Skeletal muscle cell (primary cell): Measurements from ENCODE around the gene C6orf132.

Experiments
- DNase-seq: peaks from one replicate; pipeline ENCODE4 v3.0.0-alpha.2; 2010; ENCODE audit warnings: low read depth
- H3K4me3 ChIP-seq: 2 replicates; pipeline ENCODE4 v1.5.1; 2011; ENCODE audit warnings: low read depth, mild to moderate bottlenecking, control low read depth, low read length, moderate library complexity

Gene C6orf132

DNA sequence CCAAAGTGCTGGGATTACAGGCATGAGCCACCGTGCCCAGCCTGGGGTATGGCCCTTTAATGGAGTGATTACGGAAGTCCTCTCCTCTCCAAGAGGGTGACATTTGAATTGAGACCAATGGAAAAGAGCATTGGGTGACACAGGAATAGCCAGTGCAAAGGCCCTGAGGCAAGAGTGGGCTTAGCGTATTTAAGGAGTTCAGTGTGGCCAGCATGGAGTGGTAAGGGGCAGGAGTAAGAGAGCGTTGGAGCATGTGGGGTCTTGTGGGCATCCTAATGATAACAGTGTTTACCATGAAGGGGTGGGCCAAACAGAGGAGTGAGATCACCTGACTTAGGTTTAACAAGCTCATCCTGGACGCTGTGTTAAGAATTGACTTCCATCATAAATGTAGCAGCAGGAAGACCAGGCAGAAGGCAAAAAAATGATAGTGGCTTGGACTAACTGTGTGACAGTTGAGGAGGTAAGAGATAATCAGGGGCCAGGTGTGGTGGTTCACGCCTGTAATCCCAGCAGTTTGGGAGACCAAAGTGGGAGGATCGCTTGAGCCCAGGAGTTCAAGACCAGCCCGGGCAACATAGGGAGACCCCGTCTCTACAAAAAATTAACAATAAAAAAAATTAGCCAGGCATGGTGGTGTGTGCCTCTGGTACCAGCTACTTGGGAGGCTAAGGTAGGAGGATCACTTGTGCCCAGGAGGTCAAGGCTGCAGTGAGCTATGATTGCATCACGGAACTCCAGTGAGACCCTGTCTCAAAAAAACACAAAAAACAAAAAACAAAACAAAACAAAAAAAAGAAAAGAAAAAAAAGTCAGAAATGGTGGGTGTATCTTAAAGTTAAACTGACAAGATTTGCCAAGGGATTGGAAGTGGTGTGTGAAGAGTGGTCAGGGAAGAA is 51.4 kb downstream of the C6orf132 start:
- H3K4me3 ChIP-seq = no peak overlapping the region
- no peak for DNase-seq

DNA sequence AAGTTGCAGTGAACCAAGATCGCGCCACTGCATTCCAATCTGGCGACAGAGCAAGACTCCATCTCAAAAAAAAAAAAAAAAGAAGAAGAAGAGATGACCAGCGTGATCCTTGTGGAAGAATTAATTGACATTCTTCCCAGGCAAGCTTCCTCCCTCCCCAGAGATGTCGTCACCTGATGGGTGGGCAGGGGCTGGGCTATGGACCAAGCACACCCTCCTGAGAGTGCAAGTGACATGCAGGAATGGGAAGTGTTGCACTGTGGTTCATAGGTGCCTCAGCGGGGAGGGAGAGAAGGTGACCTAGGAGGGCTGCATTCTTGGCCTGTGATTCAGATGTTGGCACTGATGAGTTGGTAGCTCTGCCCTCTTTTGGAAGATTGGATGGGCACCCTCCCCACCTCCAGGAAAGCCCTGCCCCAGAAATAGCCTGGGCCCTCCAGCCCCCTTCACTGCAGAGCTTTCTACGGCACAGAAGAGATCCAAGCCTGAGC is 54.3 kb downstream of the C6orf132 start:
- no peak overlapping the region for H3K4me3 ChIP-seq
- no peak for DNase-seq

DNA sequence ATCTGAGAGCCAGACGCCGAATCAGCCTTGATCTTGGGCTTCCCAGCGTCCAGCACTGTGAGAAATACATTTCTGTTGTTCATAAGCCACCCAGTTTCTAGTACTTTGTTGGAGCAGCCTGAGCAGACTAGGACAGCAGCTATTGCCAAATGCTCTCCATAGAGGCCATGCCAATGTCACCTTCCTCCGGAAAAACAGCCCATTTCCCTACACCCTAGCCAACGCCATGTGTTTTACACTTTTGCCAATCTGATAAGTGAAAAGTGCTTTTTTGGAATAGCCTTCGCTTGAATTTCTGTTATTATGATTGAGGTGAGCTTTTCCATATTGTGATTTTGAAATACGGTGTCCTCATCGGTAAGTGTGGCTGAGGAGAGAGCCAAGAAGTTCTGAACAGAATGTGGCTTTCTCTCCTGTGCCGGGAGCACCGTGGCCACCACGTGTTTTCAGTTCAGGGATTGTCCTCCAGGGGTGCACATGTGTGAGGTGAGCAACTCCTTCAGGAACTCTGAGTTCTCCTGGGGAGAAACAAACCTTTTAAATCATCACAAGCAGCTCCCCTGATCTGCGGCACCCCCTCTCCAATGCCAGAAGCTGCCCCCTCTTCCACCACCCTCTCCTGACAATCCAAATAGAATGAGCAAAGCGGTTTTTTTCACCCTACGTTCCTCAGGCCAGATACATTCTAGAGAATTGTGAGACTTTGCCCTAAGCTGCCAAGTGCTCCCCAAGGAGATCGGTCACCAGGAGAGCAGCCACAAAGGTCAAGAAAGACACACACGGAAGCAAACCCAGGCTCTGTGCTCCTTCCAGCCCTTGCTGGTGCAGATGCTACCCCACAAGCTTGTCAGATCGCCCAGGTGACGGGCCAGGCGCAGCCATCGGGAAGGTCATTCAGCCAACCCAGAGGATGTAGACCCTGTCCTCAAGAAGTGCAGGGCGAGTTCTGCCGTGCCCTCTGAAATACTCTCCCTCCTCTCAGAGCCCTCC is 56.1 kb downstream of the C6orf132 start:
- no peak for DNase-seq
- no peak overlapping the region for H3K4me3 ChIP-seq

DNA sequence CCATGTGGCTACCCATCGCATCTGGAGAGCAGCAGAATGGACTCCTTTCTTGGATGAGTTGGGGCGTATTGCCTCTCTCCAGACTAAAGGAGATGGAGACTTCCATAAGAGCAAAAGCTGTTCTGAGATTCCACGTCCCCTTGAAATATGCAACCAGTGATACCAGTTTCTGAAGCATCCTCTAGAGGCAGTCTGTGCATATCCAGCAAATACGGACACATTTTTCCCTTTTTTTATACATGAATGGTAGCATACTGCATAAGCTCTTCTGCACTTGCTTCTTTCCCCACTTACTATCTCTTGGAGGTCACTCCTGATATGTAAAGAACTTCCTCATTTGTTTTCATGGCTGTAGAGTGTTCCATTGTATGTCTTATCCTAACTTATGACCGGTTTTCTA is 57.5 kb downstream of the C6orf132 start:
- DNase-seq = no peak
- H3K4me3 ChIP-seq = no peak overlapping the region

DNA sequence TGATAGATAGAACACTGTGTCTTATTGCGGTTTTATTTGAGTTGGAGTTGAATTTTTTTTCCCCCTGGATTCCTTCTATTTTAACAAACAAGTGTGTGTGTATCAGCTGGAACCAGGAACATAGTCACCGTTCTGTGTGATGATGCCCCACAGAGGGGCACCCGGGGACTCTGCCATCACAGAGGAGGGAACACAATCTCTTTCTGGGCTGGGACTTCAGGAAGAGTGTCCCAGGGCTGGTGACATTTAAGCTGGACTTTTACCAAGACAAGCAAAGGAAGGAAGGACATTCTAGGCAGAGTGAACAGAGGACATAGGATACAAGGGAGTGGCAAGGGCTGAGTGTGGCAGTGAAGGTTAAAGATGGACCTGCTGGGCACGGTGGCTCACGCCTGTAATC is 58.9 kb downstream of the C6orf132 start:
- no peak overlapping the region for H3K4me3 ChIP-seq

DNA sequence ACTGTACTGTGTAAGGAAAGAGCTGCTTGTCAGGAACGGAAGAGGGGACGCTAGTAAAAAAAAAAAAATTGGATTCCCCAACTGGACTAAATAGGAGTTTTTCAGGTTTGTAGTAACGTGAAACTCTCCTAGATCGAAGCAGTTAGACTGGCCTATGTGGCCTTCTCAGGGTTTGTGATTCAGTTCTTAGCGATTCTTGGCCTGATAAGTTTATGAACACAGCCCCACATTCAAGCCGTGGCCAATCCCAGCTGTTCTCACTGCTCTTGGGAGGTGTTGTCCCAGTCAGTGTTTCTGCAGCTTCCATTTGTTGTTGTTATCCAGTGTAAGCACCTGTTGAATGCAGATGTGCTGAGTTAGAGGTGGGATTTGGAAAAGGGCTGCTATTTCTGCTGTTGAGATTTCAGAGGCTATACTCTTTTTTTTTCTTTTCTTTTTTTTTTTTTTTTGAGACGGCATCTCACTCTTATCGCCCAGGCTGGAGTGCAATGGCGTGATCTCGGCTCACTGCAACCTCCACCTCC is 62.4 kb downstream of the C6orf132 start:
- no peak for DNase-seq
- H3K4me3 ChIP-seq = no peak overlapping the region

More for the DNA sequence above, 58.9 kb downstream of the C6orf132 start:
- no peak for DNase-seq

DNA sequence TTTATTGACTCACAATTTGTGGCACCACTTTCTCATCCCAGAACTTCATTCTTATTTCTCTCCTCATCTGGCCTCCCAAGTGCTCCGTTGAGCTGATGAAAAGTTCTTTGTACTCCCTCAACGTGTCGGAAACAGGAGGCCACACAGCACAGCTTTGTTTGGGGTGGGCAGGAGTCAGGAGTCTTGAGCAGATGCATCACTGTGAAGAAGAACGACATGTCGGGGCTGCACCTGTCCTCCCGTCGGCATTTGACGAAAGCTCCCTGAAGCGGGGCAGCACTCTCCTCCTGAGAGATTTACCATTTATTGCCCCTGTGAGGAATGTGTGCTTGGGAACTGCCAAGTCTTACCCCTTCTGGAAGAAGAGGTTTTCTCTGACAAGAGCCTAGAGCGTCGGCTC is 64.0 kb downstream of the C6orf132 start:
- DNase-seq = no peak
- H3K4me3 ChIP-seq = no peak overlapping the region

DNA sequence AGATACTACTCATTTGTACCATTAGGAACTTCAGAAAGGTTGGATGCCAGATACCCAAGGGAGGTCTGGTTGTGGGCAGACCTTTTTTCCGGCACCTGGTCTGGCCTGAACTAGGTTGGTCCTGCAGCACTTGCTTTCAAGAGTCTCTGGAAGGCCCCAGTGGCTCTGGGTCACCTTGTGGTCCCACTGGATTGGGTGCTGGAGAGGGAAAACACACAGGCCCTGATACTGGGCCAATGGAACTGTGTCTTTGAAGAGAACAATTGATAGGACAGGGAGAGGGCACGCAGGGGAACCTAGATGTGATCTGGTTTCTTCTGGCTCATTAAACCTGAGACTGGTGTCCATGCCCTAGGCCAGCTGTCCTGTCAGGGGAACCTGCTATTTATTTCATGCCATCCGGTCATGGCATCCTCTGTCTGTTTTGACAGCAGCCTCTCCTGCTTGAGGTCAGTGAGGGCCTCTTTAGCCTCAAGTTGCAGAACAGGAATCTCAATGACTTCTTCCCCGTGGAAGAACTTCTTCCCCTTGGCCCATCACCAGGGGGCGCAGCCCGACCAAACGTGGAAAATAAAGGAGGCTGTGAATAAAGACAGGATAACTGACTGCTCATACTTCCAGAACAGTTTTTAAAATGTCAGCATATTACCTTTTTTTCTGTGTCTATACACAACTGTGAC is 67.1 kb downstream of the C6orf132 start:
- DNase-seq = no peak

DNA sequence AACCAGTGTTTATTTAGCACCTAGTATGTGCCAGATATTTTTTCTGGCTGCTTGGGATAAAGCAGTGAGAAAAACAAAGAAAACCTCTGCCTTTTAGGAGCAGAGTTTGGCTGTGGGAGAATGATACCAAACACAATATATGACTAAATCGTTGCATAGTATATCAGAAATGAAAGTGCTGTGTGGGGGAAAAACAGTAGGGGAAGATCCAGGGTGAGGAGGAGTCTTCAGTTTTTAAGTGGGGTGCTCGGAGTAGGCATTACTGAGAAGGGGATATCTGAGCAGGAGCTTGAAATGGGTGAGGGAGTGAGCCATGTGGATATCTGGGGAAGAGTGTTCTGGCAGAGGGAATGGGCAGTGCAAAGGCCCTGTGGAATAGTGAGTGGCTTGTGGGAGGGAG is 69.1 kb downstream of the C6orf132 start:
- no peak overlapping the region for H3K4me3 ChIP-seq
- DNase-seq = no peak

More for the DNA sequence above, 67.1 kb downstream of the C6orf132 start:
- H3K4me3 ChIP-seq = no peak overlapping the region

DNA sequence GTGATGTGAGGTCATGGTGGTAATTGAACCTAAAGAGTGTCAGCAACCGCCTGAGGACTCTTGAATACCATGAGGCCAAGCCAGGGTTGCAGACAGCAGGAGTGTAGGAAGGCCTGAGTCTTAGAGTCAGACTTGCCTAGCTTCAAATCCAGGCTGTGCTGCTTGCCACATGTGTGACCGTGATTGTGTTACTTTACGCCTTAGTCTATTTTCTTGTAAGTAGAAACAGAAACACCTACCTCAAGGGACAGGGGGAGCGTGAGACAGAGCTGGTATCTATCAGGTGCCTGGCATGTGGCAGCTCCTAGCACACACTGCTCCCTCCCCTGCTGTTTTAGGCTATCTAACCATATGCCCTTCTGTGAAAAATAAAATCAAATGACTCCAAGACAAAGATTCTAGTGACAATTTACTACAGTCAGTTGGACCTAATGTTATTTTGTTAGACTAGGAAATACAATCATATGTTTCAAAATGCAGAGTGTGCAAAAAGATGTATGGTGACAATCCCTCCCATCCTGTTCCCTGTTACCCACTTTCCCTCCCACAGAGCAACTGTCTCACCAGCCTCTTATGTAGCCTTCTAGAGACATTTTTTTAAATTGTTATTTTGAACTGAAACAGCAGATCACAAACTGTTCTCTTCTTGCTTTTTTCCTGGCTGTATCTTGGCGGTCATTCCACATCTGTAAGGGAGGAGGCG is 70.4 kb downstream of the C6orf132 start:
- H3K4me3 ChIP-seq = no peak overlapping the region
- no peak for DNase-seq

DNA sequence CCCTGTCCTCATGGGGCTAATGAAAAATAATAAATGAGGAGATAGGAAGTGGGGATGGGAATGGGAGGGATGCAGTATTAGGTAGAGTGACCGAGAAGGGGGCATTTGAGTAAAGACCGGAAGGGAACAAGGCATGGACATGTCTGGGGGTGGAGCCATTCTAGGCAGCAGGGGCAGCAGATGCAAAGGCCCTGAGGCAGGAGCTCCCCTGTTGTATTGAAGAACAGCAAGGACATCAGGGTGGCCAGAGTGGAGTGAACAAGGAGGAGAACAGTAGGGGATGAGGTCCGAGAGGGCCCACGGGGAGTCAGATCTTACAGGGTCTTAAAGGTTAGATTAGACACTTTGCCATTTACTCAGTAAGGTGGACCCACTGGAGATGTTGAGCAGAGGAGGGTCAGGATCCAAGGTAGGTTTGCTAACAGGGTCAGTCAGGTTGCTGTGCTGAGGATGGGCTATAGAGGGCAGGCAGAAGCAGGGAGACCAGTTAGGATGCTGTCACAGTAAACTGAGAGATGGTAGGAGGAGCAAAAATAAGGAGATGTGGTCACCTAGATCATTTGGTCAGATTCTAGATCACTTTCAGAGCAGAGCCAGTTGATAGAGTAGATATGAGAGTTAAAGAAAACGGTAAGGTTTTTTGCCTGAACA is 73.4 kb downstream of the C6orf132 start:
- H3K4me3 ChIP-seq = no peak overlapping the region
- DNase-seq = no peak

DNA sequence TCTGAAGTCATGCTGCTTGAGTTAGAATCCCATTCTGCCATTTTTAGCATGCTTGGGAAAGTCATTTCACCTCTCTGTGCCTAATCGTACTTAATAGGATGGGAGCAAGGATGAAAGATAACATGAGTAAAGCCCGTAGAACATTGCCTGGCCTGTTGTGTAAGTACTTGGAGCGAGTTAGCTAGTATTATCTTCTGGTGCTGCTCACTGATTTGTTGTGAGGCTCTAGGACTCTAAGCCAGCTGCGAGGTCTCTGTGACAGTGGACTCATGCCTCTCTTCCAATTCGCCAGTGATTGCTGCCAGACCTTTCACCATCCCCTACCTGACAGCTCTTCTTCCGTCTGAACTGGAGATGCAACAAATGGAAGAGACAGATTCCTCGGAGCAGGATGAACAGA is 74.2 kb downstream of the C6orf132 start:
- no peak for DNase-seq

DNA sequence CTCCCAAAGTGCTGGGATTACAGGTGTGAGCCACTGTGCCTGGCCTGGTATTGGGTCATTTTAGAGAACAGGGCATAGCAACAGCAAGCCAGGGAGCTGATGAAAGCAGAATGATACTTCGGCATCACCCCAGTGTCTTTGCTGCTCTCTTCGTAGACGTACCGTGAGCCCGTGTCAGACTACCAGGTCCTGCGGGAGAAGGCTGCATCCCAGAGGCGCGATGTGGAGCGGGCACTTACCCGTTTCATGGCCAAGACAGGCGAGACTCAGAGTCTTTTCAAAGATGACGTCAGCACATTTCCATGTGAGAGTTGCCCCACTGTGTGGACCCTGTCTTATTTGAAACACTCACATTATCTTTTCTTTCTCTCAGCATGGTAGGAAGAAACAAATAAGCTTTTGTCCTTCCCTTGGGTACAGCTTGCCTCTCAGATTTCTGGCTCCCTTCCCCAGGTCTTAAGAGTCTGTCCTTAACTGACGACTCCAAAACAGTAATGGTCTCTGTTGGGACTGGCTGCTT is 76.2 kb downstream of the C6orf132 start:
- H3K4me3 ChIP-seq = no peak overlapping the region
- no peak for DNase-seq

More for the DNA sequence above, 74.2 kb downstream of the C6orf132 start:
- no peak overlapping the region for H3K4me3 ChIP-seq

DNA sequence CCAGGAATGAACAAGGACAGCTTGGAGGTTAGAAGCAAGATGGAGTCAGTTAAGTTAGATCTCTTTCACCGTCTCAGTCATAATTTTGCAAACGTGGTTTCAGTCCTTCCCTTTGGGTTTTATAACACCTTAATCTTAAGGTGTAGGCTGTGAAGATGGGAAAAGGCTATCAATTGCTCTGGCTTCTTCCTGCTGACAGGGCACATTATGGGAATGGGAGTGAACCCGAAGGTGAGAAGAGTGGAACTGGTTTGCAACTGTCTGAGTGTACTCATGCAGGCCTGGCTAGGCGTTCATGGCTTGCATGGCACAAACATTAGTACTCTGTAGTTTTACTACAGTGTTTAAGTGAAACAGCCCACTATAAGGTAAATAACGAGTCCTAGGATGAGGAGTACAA is 82.7 kb downstream of the C6orf132 start:
- no peak for DNase-seq
- H3K4me3 ChIP-seq = no peak overlapping the region

DNA sequence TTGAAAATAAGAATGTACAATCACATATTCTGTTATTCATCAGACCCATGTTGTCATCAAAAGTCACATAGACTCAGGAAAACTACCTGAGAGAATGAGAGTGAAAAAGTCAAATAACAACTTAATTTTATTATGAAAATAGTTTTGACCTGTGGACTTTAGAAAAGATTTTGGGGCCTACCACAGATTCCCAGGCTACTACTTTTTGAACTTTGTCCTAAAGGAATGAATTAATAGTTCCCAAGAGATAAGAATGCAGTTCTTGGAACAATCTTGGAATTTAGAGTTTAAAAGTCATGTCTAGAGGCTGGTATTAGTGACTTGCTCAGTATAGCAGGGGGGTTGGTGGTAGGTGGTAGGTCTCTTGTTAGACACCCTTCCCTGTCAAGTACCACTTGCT is 88.8 kb downstream of the C6orf132 start:
- no peak for DNase-seq

DNA sequence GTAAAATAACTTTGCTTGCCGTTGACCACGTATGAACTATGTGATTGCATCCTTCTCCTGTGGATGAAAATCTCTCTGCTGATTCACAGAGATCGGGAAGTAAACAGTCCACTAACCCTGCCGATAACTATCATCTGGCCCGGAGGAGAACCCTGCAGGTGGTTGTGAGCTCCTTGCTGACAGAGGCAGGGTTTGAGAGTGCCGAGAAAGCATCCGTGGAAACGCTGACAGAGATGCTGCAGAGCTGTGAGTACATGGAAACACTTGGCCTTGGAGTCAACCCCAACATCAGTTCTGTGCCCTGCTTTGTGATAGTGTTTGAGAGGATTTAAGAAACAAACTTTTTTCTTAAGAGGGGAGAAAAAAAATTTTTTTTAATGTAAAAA is 91.2 kb downstream of the C6orf132 start:
- peak overlapping the region; percentile 72 for H3K4me3 ChIP-seq
- DNase-seq = no peak

More for the DNA sequence above, 88.8 kb downstream of the C6orf132 start:
- H3K4me3 ChIP-seq = no peak overlapping the region
